ENCODE results near the gene FRS2. TPM values are rescaled to one million over a fixed set of nuclear protein-coding genes. Genes with fewer than 3 reads are reported as not detected.
A peak's percentile ranks its signal among the peaks of the same experiment; 100 is the strongest.

FRS2 gene
- total RNA-seq (2013; cell fraction: nucleolus; rRNA removed): 40.7 and 46.4 TPM in 2 replicates
- total RNA-seq (2014; rRNA removed) (10.8 and 12.6 TPM in 2 replicates), total RNA-seq (2014; rRNA removed; fragmentation: Illumina TruSeq; extraction: Trizol) (7.0 TPM in 2 replicates), total RNA-seq (2021) (8.9 and 9.1 TPM in 2 replicates), polyA plus RNA-seq (2011; rRNA removed) (13.1 and 18.6 TPM in 2 replicates), polyA plus RNA-seq (2014; fragmentation: Illumina TruSeq; extraction: Trizol) (6.3 and 8.3 TPM in 2 replicates), polyA plus RNA-seq (2014; fragmentation: Nextera tagmentation; extraction: Ambion mirVana) (1 to 10 TPM; 1.1 TPM), polyA plus RNA-seq (2014; rRNA removed) (4.8 and 4.9 TPM in 2 replicates), polyA plus RNA-seq (2016; fragmentation: Nextera tagmentation; extraction: Ambion mirVana) (1 to 10 TPM; 3.4 to 5.4 TPM), polyA minus RNA-seq (2011; rRNA and poly(A)+ RNA removed) (16.2 and 25.7 TPM in 2 replicates), Bru-seq, nascent RNA (percentile 88 among the genes with signal in this experiment), BruChase-seq, experiment 1, labeled RNA remaining after a 6-hour chase (percentile 80 among the genes with signal in this experiment), BruChase-seq, experiment 2, labeled RNA remaining after a 2-hour chase (percentile 81 among the genes with signal in this experiment)
- 3.9 TPM for polyA plus RNA-seq (2011; ENCODE audit: low read depth)
- polyA plus RNA-seq (2011; cell fraction: cytosol; rRNA removed): 5.0 and 6.3 TPM in 2 replicates
- 12.2 and 14.5 TPM in 2 replicates for polyA plus RNA-seq (2011; cell fraction: nucleus; rRNA removed)
- polyA plus RNA-seq (2012): 3.9 and 5.7 TPM in 2 replicates
- polyA minus RNA-seq (2011; cell fraction: cytosol; rRNA and poly(A)+ RNA removed): 4.9 and 7.7 TPM in 2 replicates
- polyA minus RNA-seq (2011; cell fraction: nucleus; rRNA and poly(A)+ RNA removed): 24.5 and 38.2 TPM in 2 replicates
- long read RNA-seq, experiment 1, partial matches to known transcripts: 0 of 1 reads
- long read RNA-seq, experiment 1, other reads (novel, unspliced or antisense): 1 of 1 reads
- long read RNA-seq, experiment 2, partial matches to known transcripts: 1 of 7 reads
- long read RNA-seq, experiment 2, other reads (novel, unspliced or antisense): 4 of 7 reads

GRCh38 chr12:69470189-69471075 lies at the start of gene FRS2:
Gene FRS2, plus strand, starts transcription at chr12:69470388. Its CDS starts 98,643 bp downstream, at chr12:69569031.
- H3K4me3 ChIP-seq: peak within 1 kb of the TSS; percentile 86
- peak within 1 kb of the TSS; percentile 81 for H3K4me2 ChIP-seq (ENCODE audit: control insufficient read depth, insufficient read depth)
- intact Hi-C loops (cut with micrococcal nuclease; ENCODE audit: unreplicated experiment): loop anchor here (1.0 to 5.0 kb wide), 2 partner anchors 57 to 101 kb away; no protein-coding TSS in a partner anchor
- H3K79me2 ChIP-seq (ENCODE audit: control insufficient read depth, insufficient read depth, low read length): peaks cover 51% of the 10 kb centered on the region
- no peaks in the 10 kb centered on the region for H3K27me3 ChIP-seq (replicated peaks in 1 of 2; ENCODE audit: control insufficient read depth in 2 of 2, insufficient read depth in 2 of 2, low read length in 1 of 2)
- peak within 1 kb of the TSS; percentile 91 for H3K27ac ChIP-seq (ENCODE audit: control insufficient read depth, insufficient read depth)
- no TSS peak for BruUV-seq (replicated peaks)
- in situ Hi-C loops (cut with MboI): no loop called here
- peak; percentile 19 for DNase-seq (ENCODE audit: low read depth, low spot score)
- H3K9me3 ChIP-seq (replicated peaks; ENCODE audit: control insufficient read depth, insufficient read depth, low read length): no peaks in the 10 kb centered on the region
- RAD21 ChIA-PET (ENCODE audit: unreplicated experiment): interaction anchor here (0.6 to 3.0 kb wide), 12 partner anchors 18 to 1259 kb away, joined by 3 to 20 read pairs (median 3); partner anchors contain the start of gene RAB3IP
- peak within 1 kb of the TSS; percentile 86 for H3K9ac ChIP-seq (ENCODE audit: control insufficient read depth, insufficient read depth, low read length)
- SMC1A ChIA-PET (ENCODE audit: uncharacterized antibody, unreplicated experiment): interaction anchor here (0.8 to 2.3 kb wide), 10 partner anchors 10 to 179 kb away, joined by 3 to 11 read pairs (median 3); no protein-coding TSS in a partner anchor
- H2AFZ ChIP-seq (ENCODE audit: control insufficient read depth, low read depth, low read length): peak within 1 kb of the TSS; percentile 94
- H4K20me1 ChIP-seq (ENCODE audit: control insufficient read depth, insufficient read depth): no peaks in the 10 kb centered on the region
- H3K36me3 ChIP-seq (ENCODE audit: control insufficient read depth in 2 of 2, insufficient read depth in 2 of 2, low read length in 1 of 2): no peaks in the 10 kb centered on the region
- POLR2A ChIA-PET: interaction anchor here (0.6 to 1.3 kb wide), 6 partner anchors 21 to 283 kb away, joined by 3 to 9 read pairs (median 4); no protein-coding TSS in a partner anchor
- CTCF ChIA-PET: interaction anchor here (1.0 to 2.6 kb wide), 5 partner anchors 9 to 115 kb away, joined by 4 to 38 read pairs (median 7); partner anchors contain the start of gene CCT2
- WGBS (ENCODE audit: insufficient coverage, insufficient replicate concordance, low lambda C conversion rate, missing lambda C conversion rate): 0% methylated on average over 44 of the region's 68 CpGs
- peak; percentile 75 for FAIRE-seq
- peaks cover 8% of the 10 kb centered on the region; the same call in 1 of the 2 replicates for H3K4me1 ChIP-seq (ENCODE audit: control insufficient read depth, insufficient read depth, low read length)
- peak; percentile 98 for ATAC-seq
- TF ChIP-seq USF2 (IDR thresholded peaks at IDR 0.05; ENCODE audit: borderline replicate concordance, low read depth, low read length) (no peak), TARDBP (IDR thresholded peaks at IDR 0.05; ENCODE audit: borderline replicate concordance) (peak; percentile 89), ZBED1 (IDR thresholded peaks at IDR 0.05; ENCODE audit: borderline replicate concordance) (no peak), BRCA1 (IDR thresholded peaks at IDR 0.05; ENCODE audit: low read depth, low read length) (no peak), GABPA (IDR thresholded peaks at IDR 0.05; ENCODE audit: low read depth) (peak; percentile 98), TCF7 (IDR thresholded peaks at IDR 0.05; ENCODE audit: borderline replicate concordance) (no peak), ZNF622 (IDR thresholded peaks at IDR 0.05) (no peak), E2F4 (IDR thresholded peaks at IDR 0.05; ENCODE audit: low read depth, low read length) (no peak), HDGF (IDR thresholded peaks at IDR 0.05) (no peak), CBFB (IDR thresholded peaks at IDR 0.05; ENCODE audit: low read depth) (no peak)
- TF ChIP-seq, protein P1, sequence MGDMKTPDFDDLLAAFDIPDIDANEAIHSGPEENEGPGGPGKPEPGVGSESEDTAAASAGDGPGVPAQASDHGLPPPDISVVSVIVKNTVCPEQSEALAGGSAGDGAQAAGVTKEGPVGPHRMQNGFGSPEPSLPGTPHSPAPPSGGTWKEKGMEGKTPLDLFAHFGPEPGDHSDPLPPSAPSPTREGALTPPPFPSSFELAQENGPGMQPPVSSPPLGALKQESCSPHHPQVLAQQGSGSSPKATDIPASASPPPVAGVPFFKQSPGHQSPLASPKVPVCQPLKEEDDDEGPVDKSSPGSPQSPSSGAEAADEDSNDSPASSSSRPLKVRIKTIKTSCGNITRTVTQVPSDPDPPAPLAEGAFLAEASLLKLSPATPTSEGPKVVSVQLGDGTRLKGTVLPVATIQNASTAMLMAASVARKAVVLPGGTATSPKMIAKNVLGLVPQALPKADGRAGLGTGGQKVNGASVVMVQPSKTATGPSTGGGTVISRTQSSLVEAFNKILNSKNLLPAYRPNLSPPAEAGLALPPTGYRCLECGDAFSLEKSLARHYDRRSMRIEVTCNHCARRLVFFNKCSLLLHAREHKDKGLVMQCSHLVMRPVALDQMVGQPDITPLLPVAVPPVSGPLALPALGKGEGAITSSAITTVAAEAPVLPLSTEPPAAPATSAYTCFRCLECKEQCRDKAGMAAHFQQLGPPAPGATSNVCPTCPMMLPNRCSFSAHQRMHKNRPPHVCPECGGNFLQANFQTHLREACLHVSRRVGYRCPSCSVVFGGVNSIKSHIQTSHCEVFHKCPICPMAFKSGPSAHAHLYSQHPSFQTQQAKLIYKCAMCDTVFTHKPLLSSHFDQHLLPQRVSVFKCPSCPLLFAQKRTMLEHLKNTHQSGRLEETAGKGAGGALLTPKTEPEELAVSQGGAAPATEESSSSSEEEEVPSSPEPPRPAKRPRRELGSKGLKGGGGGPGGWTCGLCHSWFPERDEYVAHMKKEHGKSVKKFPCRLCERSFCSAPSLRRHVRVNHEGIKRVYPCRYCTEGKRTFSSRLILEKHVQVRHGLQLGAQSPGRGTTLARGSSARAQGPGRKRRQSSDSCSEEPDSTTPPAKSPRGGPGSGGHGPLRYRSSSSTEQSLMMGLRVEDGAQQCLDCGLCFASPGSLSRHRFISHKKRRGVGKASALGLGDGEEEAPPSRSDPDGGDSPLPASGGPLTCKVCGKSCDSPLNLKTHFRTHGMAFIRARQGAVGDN (IDR thresholded peaks at IDR 0.05): peak; percentile 84

All from GM12878 (cell line).